GM18873 (cell line): ENCODE data around the gene JMY.
"Not testable (repeated sequence)": the region's sequence is repeated elsewhere in the genome, so short reads cannot be mapped to it uniquely, and the experiment has no call there.

Experiments
- ATAC-seq: cut with Tn5 transposase; IDR thresholded peaks from one replicate; pipeline ENCODE4 v1.9.1; 2021; ENCODE audit warnings: mild to moderate bottlenecking, moderate library complexity, moderate number of reproducible peaks; ENCODE audit not compliant: unreplicated experiment, low FRiP score

The JMY gene

GRCh38 chr5:79236970-79237739, 1.2 kb downstream of the JMY start:
- ATAC-seq, result peak; percentile 24

- ATAC-seq, result no peak
These were observed 2.0 kb downstream of the JMY start for GRCh38 chr5:79237740-79238560.

GRCh38 chr5:79240561-79240960, 4.6 kb downstream of the JMY start:
- no peak for ATAC-seq

GRCh38 chr5:79241535-79241979, 5.6 kb downstream of the JMY start:
- no peak for ATAC-seq

- no peak for ATAC-seq
These were observed 6.5 kb downstream of the JMY start for GRCh38 chr5:79242242-79243039.

GRCh38 chr5:79243224-79243623, 7.3 kb downstream of the JMY start:
- ATAC-seq, result no peak

- not testable (repeated sequence) for ATAC-seq
These were observed 18.1 kb downstream of the JMY start for GRCh38 chr5:79254067-79254466.

GRCh38 chr5:79255786-79256557, 20.0 kb downstream of the JMY start:
- ATAC-seq, result peak; percentile 67

GRCh38 chr5:79256563-79256962, 20.6 kb downstream of the JMY start:
- no peak for ATAC-seq

GRCh38 chr5:79257314-79257713, 21.4 kb downstream of the JMY start:
- no peak for ATAC-seq

- ATAC-seq, result no peak
These were observed 22.9 kb downstream of the JMY start for GRCh38 chr5:79258801-79259200.

- no peak for ATAC-seq
These were observed 23.5 kb downstream of the JMY start for GRCh38 chr5:79259383-79259782.

- no peak for ATAC-seq
These were observed 23.9 kb downstream of the JMY start for GRCh38 chr5:79259810-79260209.

- no peak for ATAC-seq
These were observed 26.0 kb downstream of the JMY start for GRCh38 chr5:79261897-79262296.

GRCh38 chr5:79263290-79263689, 27.4 kb downstream of the JMY start:
- ATAC-seq, result no peak

- no peak for ATAC-seq
These were observed 31.2 kb downstream of the JMY start for GRCh38 chr5:79267180-79267579.

GRCh38 chr5:79269733-79270166, 33.8 kb downstream of the JMY start:
- no peak for ATAC-seq

GRCh38 chr5:79273341-79273740, 37.4 kb downstream of the JMY start:
- ATAC-seq, result no peak

GRCh38 chr5:79284846-79285245, 48.9 kb downstream of the JMY start:
- no peak for ATAC-seq

GRCh38 chr5:79285285-79285684, 49.4 kb downstream of the JMY start:
- no peak for ATAC-seq
